SHP77 treated with DMSO at 0.1 percent for 48 hours (cell line): ENCODE results near the gene CAMK1D.
"Not testable (repeated sequence)": the region's sequence is repeated elsewhere in the genome, so short reads cannot be mapped to it uniquely, and the experiment has no call there.

Experiments used
- DNase-seq: peaks from one replicate; lab custom pipeline; 2025; lab: John Stamatoyannopoulos, UW

The CAMK1D gene

GRCh38 chr10:12726971-12727831 lies 377.9 kb downstream of the CAMK1D start:
- DNase-seq, result no peak

DNA sequence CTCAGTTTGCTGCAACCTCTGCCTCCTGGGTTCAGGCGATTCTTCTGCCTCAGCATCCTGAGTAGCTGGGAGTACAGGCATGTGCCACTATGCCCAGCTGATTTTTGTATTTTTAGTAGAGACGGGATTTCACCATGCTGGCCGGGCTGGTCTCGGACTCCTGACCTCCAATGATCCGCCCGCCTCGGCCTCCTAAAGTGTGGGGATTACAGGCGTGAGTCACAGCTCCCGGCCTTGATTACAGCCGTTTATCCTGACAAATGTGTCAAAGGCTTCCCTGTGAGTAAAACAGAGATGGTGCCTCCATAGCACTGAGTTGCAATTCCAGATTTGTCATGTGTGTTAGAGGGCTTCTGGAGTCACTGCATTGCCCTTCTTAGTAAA lies 378.5 kb downstream of the CAMK1D start:
- DNase-seq, result no peak

- no peak for DNase-seq
Observed at GRCh38 chr10:12728494-12728893, 379.1 kb downstream of the CAMK1D start.

DNA sequence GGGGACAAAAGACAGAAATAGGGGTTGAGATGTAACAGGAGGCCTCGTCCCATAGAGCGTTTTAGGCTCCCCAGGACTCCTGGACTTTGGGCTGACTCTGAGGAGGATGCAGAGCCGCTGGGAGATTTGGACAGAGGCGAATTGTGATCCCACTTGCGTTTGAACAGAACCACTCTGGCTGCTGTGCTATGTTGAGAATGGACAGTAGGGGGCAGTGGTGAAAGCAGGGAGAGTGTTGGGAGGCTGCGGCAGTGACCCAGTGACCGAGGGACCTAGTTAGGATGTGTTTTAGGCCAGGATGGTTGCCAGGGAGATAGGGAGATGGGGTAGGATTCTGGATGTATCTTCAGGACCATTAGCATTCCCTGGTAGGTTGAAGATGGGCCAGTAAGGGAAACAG lies 380.5 kb downstream of the CAMK1D start:
- no peak for DNase-seq

DNA sequence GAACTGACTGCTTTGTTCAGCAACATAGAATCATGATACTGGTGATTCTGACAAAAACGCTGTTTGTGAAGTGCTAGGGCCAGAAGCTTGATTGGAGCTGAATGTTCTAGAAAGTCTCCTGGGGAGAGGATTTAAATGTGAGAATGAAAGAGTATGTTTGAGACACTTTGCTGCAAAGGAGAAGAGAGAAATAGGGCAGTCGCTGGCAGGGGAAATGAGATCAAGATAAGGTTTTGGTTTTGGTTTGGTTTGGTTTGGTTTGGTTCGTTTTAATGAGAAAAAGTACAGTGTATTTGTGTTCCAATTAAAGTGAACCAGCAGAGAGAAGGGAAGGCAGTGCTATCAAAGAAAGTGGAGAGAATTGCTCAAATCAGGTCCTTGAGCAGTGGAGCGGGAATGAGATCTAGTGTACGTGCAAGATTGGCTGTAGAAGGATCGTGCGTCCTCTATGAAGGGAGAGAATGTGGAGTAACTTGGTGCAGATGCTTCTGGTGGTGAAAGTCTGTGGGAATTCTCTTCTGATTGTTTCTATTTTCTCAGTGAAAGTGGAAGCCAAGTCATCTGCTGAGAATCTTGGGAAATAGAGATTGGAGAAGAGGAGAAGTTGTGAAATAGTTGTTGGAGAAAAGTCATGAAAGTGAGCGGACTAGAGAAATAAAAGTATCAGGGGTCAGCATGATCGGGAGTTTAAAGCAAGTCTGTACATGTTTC lies 381.6 kb downstream of the CAMK1D start:
- DNase-seq, result no peak

- no peak for DNase-seq
Observed at GRCh38 chr10:12733271-12733670, 383.9 kb downstream of the CAMK1D start.

GRCh38 chr10:12735843-12736462 lies 386.6 kb downstream of the CAMK1D start:
- no peak for DNase-seq

GRCh38 chr10:12740813-12741212 lies 391.5 kb downstream of the CAMK1D start:
- no peak for DNase-seq

GRCh38 chr10:12741360-12741804 lies 392.0 kb downstream of the CAMK1D start:
- DNase-seq, result no peak

GRCh38 chr10:12742771-12743170 lies 393.4 kb downstream of the CAMK1D start:
- no peak for DNase-seq

GRCh38 chr10:12743466-12743865 lies 394.1 kb downstream of the CAMK1D start:
- not testable (repeated sequence) for DNase-seq

- DNase-seq, result no peak
Observed at GRCh38 chr10:12743941-12744340, 394.6 kb downstream of the CAMK1D start.

DNA sequence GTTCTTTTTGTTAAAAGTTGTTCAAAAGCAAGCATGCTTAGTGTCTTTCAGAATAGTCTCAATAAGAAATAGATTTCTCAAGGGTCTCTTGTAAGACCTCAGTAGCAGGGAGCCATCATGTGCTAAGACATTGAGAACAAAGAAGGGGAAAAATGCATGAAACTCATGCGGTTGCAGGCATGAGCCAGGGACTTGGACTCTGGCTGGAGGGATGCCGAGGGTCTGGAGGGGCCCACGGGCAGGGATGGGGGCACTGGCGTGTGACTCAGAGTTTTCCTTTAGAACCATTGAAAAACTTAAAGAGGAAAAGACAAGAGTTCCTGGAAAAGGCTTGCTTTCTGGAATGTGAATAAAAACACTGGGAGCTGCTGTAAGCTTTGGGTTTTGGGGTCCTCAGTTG lies 398.8 kb downstream of the CAMK1D start:
- DNase-seq, result no peak

GRCh38 chr10:12749760-12750478 lies 400.6 kb downstream of the CAMK1D start:
- no peak for DNase-seq

- no peak for DNase-seq
Observed at GRCh38 chr10:12750526-12751201, 401.3 kb downstream of the CAMK1D start.

DNA sequence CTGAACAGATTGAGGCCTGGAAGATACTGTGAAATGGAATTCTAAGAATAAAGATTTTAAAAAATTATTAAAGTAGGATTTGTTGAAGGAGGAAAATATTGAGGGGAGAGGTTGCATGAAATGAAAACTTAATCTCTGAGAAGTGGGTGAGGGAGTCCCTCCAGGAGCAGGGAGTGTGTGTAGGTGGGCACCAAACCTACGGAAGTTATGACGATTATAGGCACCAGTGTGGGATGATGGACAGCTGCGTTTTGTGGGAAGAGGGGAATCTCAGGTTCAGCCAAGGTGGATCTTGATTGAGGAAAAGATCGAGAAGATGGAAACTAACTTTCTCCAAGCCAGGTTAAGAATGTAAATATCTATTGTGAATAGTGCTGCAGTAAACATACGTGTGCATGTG lies 405.7 kb downstream of the CAMK1D start:
- no peak for DNase-seq

DNA sequence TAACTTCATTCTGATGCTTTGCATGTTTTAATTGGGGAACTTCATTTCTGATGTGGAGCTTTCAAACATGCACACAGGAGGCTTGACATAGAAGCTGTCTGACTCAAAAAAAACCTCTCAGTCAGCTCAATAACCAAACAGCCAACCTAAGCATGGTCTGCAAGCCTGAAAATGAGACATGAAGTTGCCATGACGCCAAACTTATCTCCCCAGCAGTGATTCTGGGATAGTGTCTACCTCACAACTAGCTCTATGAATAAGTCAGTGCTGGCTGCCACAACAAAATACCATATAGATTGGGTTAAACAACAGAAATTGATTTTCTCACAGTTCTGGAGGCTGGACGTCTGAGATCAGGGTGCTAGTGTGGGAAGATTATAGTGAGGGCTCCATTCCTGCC lies 408.0 kb downstream of the CAMK1D start:
- DNase-seq, result no peak

- no peak for DNase-seq
Observed at GRCh38 chr10:12758271-12758670, 408.9 kb downstream of the CAMK1D start.

DNA sequence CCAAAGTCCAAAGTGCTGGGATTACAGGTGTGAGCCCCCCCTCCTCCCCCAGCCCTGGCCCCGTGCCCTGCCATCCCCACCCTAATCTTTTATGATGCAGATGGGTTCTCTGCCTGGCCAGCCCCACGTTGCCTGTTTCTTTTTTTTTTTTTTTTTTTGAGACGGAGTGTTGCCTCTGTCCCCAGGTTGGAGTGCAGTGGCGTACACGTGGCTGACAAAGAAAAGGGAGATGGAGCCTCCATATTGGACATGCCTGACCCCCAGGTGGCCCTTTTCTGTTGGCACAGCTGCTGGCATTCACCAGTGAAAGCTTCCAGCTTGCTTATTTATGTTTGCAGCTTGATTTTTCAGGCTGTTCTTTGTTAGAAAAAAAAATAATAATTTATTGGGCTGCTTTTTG lies 416.9 kb downstream of the CAMK1D start:
- no peak for DNase-seq

DNA sequence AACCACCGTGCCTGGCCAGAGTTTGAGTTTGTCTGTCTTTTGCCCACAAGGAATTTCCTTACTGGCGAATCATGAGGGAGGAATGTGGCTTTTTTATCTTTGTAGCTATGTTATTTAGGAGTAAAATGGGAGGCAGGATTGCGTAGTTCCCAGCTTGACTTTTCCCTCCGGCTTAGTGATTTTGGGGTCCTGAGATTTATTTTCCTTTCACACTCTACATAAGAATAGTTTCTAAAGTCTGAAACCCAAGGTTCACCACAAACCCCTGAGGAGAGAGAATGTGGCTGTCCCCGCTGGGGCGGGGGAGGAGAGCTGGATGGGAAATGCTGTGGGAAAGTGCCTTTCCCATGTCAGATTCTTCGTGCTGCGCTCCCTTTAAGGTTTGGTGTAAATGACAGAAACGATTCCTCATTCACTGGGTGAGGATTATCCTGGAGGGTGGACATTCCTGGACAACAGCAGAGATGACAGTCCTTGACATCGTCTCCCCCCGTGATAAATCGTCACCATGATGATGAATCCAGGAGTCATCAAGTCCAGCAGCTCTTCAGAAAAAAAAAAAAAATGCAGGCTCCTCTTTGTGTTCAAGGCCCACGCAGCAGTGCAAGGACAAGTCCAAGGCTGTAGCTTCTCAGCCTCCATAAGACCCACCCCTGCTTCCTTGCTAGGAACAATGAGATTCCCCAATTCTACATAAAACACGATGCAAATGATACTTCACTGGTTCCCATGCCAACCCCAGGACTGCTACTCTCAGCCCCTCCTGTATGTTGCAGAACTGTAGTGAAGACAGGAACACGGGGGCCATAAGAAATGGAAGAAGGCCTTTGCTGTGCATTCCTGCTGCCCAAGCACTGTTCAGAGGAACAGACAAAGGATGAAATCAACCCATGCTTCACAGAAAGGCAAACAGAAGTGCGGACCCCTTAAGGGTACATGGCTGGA lies 419.1 kb downstream of the CAMK1D start:
- no peak for DNase-seq
